ENCODE measurements around the gene ERBIN. TPM values are rescaled to one million over a fixed set of nuclear protein-coding genes. Genes with fewer than 3 reads are reported as not detected.

Gene ERBIN
- total and polyA plus RNA-seq, 2 of the 8 experiments (the other 6 are each of a cell fraction or from before 2014, with no cell fraction given), result 7.7 to 33.2 TPM

DNA sequence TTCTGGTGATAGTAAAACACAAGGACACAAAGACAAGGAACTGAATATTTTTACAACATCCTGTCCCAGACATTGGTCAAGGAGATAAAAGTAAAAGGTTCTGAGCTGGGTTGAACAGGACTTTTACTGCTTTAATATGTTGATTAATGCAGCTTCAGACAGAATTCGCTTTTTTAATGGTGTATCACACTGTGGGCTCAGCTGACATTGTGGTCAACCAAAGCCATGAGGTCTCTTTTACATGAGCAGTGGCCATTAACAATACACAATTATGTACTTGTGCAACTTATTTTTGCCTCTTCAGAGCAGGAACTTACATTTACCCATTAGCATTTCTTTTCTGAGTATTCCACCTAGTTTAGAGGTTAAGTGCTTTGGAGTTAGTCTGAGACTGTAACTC, 22.8 kb upstream of the ERBIN start:
- Histone ChIP-seq H3K27ac (ENCODE audit: low read depth, low read length) (no peak overlapping the region), H2BK15ac (ENCODE audit: low read length) (no peak overlapping the region), H3K4me2 (ENCODE audit: insufficient read depth in 1 of 2, low read depth in 2 of 2, low read length in 2 of 2) (no peak overlapping the region), H3K4me1 (replicated peaks in 1 of 4; ENCODE audit: control insufficient read depth in 3 of 4, insufficient read depth in 4 of 4, low read length in 3 of 4) (no peaks in the 10 kb centered on the region), H3K9me3 (ENCODE audit: insufficient read depth in 2 of 2, low read depth in 1 of 2, low read length in 1 of 2) (no peaks in the 10 kb centered on the region), H3K4me3 (ENCODE audit: extremely low read depth in 1 of 4, insufficient read depth in 2 of 4, low read depth in 3 of 4, low read length in 4 of 4) (no peak overlapping the region), H3K18ac (ENCODE audit: extremely low read depth, low read length) (no peak overlapping the region), H2BK12ac (ENCODE audit: low read depth, low read length) (no peak overlapping the region), H3K9ac (replicated peaks in 1 of 4; ENCODE audit: extremely low read depth in 1 of 4, low read depth in 3 of 4, low read length in 3 of 4) (no peak overlapping the region), H2AFZ (ENCODE audit: low read length) (no peak overlapping the region), H3K79me2 (ENCODE audit: control insufficient read depth in 1 of 2, insufficient read depth in 2 of 2, low read length in 2 of 2) (no peaks in the 10 kb centered on the region), H2BK120ac (replicated peaks; ENCODE audit: low read depth, low read length) (no peak overlapping the region), H4K20me1 (replicated peaks in 1 of 2; ENCODE audit: control insufficient read depth in 1 of 2, insufficient read depth in 2 of 2, low read length in 2 of 2) (no peaks in the 10 kb centered on the region), H3K23me2 (ENCODE audit: low read depth, low read length) (no peaks in the 10 kb centered on the region), H2BK20ac (ENCODE audit: low read length) (no peak overlapping the region), H2AK5ac (ENCODE audit: low read depth, low read length) (no peak overlapping the region), H3K14ac (ENCODE audit: insufficient read length) (no peak overlapping the region), H4K5ac (ENCODE audit: insufficient read length, low read depth, low read length) (no peak overlapping the region), H3K23ac (ENCODE audit: insufficient read length) (no peak overlapping the region), H3K4ac (replicated peaks; ENCODE audit: insufficient read length, low read depth, low read length) (no peak overlapping the region), H3K27me3 (replicated peaks in 1 of 4; ENCODE audit: control insufficient read depth in 3 of 4, extremely low read depth in 1 of 4, insufficient read depth in 3 of 4, low read length in 3 of 4) (no peaks in the 10 kb centered on the region), H3K56ac (replicated peaks; ENCODE audit: insufficient read length, low read depth, low read length) (no peak overlapping the region), H4K91ac (replicated peaks; ENCODE audit: insufficient read length, low read length) (no peak overlapping the region), H3K36me3 (ENCODE audit: control insufficient read depth in 2 of 4, insufficient read depth in 4 of 4, low read length in 3 of 4) (no peaks in the 10 kb centered on the region), H4K8ac (ENCODE audit: extremely low read depth, insufficient read depth, low read length) (no peak overlapping the region), H2BK5ac (ENCODE audit: low read depth, low read length) (no peak overlapping the region), H3K79me1 (ENCODE audit: low read depth, low read length) (no peaks in the 10 kb centered on the region)
- ChIA-PET POLR2A (ENCODE audit: partially characterized antibody) (no interaction called here), CTCF (ENCODE audit: partially characterized antibody) (interaction anchor here (1.3 kb wide), 1 partner anchor 14 kb away, joined by 3 read pairs; no protein-coding TSS in a partner anchor)
- DNase-seq (ENCODE audit: low read depth in 1 of 2, low spot score in 2 of 2) (no peak), FAIRE-seq (no peak)
- WGBS, 2 experiments (ENCODE audit: extremely low coverage in 1 of 2, insufficient coverage in 1 of 2, insufficient read length in 1 of 2, insufficient replicate concordance in 2 of 2, low coverage in 1 of 2, low lambda C conversion rate in 2 of 2, missing lambda C conversion rate in 1 of 2), result 86% methylated on average over 1 of the region's 1 CpG; no CpG with 5 or more reads in 1 of the 2 experiments
- TF ChIP-seq KDM5A (IDR thresholded peaks at IDR 0.05; ENCODE audit: low read length), result no peak
